ENCODE data around the gene IL17RD. TPM values are rescaled to one million over a fixed set of nuclear protein-coding genes. Genes with fewer than 3 reads are reported as not detected.

Gene IL17RD
- total and polyA plus RNA-seq, 9 of the 15 experiments (the other 6 are each of a cell fraction or from before 2014, with no cell fraction given) = under 0.01 to 0.09 (median 0.04) TPM; not detected in 4

DNA sequence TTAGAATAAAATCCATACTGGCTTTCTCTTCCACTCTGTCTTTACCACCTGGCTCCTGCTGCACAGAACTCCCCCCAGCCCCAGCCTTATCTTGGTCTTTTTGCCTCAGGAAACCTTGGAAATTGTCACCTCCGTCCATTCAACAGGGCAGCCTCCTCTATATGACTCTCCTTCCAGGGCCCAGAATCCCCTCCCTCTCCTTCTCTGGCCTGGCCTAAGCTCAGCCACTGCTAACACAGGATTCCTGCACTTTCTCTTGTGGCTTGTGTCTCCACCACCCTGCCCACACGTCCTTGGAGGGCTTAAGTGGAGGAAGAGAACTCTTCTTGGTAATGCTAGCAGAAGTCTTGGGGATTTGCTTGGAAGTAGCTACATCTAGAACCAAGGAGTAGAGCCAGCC is 1.5 kb upstream of the IL17RD start (continued):
- TF ChIP-seq TCF7L2 (IDR thresholded peaks at IDR 0.05; ENCODE audit: low read depth, low read length) = no peak
- TF ChIP-seq CTBP1 (IDR thresholded peaks at IDR 0.05; ENCODE audit: borderline replicate concordance) = no peak
- no peak for TF ChIP-seq TAL1 (IDR thresholded peaks at IDR 0.05)
- TF ChIP-seq ZNF507 (tag; conservative IDR thresholded peaks at IDR 0.05) = no peak
- no peak for TF ChIP-seq MEF2A (IDR thresholded peaks at IDR 0.05; ENCODE audit: control insufficient read depth, low read depth, low read length)

DNA sequence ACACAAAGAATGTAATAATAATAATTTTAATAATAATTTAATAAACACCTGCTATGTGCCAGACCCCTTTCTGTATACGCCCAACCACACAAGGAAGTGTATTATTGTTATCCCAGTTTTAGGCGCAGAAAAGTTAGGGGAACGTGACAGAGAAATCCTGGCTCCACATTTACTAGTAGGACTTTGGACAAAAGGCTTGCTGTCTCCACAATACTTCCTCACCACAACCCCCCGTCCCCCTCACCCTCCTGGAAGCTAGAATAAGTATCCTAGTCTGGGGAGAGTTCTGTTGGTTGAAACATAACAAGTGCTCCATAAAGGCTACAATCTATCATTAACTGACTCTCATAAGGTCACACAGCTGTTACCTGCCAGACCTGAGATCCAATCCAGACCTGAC is 488 bp upstream of the IL17RD start:
- POLR2A ChIA-PET = no interaction called here
- ATAC-seq (no peak), FAIRE-seq (no peak), DNase-seq (ENCODE audit: extremely low read depth in 1 of 4, low spot score in 3 of 4) (no peak)
- H2AFZ ChIP-seq (ENCODE audit: low read depth, low read length) = no peak overlapping the region
- no peaks in the 10 kb centered on the region for H4K20me1 ChIP-seq (replicated peaks; ENCODE audit: control insufficient read depth, insufficient read depth, low read length)
- no peak overlapping the region for H3K27ac ChIP-seq (ENCODE audit: extremely low read depth, low read depth, low read length)
- H3K79me2 ChIP-seq (ENCODE audit: control insufficient read depth, insufficient read depth, low read length) = no peaks in the 10 kb centered on the region
- peaks cover 13 to 35% of the 10 kb centered on the region in 2 experiments for H3K27me3 ChIP-seq (ENCODE audit: control insufficient read depth in 2 of 2, insufficient read depth in 2 of 2, low read length in 2 of 2)
- no peak overlapping the region for H3K4me3 ChIP-seq
- in situ Hi-C loops (cut with MboI) (no loop called here), intact Hi-C loops (cut with micrococcal nuclease) (loop anchor here (5.0 to 10.0 kb wide), 2 partner anchors 63 to 171 kb away; no protein-coding TSS in a partner anchor)
- no peak overlapping the region for H3K9ac ChIP-seq (ENCODE audit: insufficient read depth in 1 of 2, low read depth in 2 of 2, low read length in 2 of 2)
- no peaks in the 10 kb centered on the region for H3K36me3 ChIP-seq (ENCODE audit: control insufficient read depth, insufficient read depth, low read length)
- CTCF ChIA-PET (ENCODE audit: low intra/inter-chr PET ratio) = no interaction called here
- no peak overlapping the region for H3K4me2 ChIP-seq (ENCODE audit: insufficient read depth, low read length)
- BruUV-seq (replicated peaks) = no TSS peak
- no peaks in the 10 kb centered on the region for H3K9me1 ChIP-seq (ENCODE audit: control insufficient read depth, insufficient read depth, low read length)
- H3K4me1 ChIP-seq (replicated peaks in 1 of 2; ENCODE audit: control insufficient read depth in 2 of 2, insufficient read depth in 2 of 2, low read length in 2 of 2) = peaks cover 0 to 21% of the 10 kb centered on the region in 2 experiments; a peak in 2 of 5 replicates
- no peaks in the 10 kb centered on the region for H3K9me3 ChIP-seq (replicated peaks; ENCODE audit: control insufficient read depth, insufficient read depth, low read depth, low read length)
- 15% methylated on average over 4 of the region's 4 CpGs for WGBS (ENCODE audit: insufficient coverage, low coverage, missing lambda C conversion rate)
- TF ChIP-seq BCL6 (CRISPR knock-in tag; IDR thresholded peaks at IDR 0.05) = no peak
- TF ChIP-seq, protein P1, sequence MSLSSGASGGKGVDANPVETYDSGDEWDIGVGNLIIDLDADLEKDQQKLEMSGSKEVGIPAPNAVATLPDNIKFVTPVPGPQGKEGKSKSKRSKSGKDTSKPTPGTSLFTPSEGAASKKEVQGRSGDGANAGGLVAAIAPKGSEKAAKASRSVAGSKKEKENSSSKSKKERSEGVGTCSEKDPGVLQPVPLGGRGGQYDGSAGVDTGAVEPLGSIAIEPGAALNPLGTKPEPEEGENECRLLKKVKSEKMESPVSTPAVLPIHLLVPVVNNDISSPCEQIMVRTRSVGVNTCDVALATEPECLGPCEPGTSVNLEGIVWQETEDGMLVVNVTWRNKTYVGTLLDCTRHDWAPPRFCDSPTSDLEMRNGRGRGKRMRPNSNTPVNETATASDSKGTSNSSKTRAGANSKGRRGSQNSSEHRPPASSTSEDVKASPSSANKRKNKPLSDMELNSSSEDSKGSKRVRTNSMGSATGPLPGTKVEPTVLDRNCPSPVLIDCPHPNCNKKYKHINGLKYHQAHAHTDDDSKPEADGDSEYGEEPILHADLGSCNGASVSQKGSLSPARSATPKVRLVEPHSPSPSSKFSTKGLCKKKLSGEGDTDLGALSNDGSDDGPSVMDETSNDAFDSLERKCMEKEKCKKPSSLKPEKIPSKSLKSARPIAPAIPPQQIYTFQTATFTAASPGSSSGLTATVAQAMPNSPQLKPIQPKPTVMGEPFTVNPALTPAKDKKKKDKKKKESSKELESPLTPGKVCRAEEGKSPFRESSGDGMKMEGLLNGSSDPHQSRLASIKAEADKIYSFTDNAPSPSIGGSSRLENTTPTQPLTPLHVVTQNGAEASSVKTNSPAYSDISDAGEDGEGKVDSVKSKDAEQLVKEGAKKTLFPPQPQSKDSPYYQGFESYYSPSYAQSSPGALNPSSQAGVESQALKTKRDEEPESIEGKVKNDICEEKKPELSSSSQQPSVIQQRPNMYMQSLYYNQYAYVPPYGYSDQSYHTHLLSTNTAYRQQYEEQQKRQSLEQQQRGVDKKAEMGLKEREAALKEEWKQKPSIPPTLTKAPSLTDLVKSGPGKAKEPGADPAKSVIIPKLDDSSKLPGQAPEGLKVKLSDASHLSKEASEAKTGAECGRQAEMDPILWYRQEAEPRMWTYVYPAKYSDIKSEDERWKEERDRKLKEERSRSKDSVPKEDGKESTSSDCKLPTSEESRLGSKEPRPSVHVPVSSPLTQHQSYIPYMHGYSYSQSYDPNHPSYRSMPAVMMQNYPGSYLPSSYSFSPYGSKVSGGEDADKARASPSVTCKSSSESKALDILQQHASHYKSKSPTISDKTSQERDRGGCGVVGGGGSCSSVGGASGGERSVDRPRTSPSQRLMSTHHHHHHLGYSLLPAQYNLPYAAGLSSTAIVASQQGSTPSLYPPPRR (CRISPR knock-in tag; IDR thresholded peaks at IDR 0.05; ENCODE audit: borderline replicate concordance) = no peak
- TF ChIP-seq, protein P2, sequence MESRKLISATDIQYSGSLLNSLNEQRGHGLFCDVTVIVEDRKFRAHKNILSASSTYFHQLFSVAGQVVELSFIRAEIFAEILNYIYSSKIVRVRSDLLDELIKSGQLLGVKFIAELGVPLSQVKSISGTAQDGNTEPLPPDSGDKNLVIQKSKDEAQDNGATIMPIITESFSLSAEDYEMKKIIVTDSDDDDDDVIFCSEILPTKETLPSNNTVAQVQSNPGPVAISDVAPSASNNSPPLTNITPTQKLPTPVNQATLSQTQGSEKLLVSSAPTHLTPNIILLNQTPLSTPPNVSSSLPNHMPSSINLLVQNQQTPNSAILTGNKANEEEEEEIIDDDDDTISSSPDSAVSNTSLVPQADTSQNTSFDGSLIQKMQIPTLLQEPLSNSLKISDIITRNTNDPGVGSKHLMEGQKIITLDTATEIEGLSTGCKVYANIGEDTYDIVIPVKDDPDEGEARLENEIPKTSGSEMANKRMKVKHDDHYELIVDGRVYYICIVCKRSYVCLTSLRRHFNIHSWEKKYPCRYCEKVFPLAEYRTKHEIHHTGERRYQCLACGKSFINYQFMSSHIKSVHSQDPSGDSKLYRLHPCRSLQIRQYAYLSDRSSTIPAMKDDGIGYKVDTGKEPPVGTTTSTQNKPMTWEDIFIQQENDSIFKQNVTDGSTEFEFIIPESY (CRISPR knock-in tag; IDR thresholded peaks at IDR 0.05) = no peak
- no peak for TF ChIP-seq ZNF668 (CRISPR knock-in tag; IDR thresholded peaks at IDR 0.05)
- no peak for TF ChIP-seq C11orf30 (IDR thresholded peaks at IDR 0.05; ENCODE audit: low read depth)
- TF ChIP-seq TOE1 (IDR thresholded peaks at IDR 0.05; ENCODE audit: borderline replicate concordance) = no peak
- no peak for TF ChIP-seq TOE1 (CRISPR knock-in tag; IDR thresholded peaks at IDR 0.05; ENCODE audit: borderline replicate concordance, low read depth)
- TF ChIP-seq, protein P3, sequence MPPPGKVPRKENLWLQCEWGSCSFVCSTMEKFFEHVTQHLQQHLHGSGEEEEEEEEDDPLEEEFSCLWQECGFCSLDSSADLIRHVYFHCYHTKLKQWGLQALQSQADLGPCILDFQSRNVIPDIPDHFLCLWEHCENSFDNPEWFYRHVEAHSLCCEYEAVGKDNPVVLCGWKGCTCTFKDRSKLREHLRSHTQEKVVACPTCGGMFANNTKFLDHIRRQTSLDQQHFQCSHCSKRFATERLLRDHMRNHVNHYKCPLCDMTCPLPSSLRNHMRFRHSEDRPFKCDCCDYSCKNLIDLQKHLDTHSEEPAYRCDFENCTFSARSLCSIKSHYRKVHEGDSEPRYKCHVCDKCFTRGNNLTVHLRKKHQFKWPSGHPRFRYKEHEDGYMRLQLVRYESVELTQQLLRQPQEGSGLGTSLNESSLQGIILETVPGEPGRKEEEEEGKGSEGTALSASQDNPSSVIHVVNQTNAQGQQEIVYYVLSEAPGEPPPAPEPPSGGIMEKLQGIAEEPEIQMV (tag; conservative IDR thresholded peaks at IDR 0.05; ENCODE audit: low read depth) = no peak
- TF ChIP-seq HDAC2 (IDR thresholded peaks at IDR 0.05) = no peak

All from K562 (cell line).